Stimulated activated CD4-positive, alpha-beta T cell treated with anti-CD3 and anti-CD28 coated beads, TNF-alpha, amount 100 ng/mL, for 24 hours (primary cell): Measurements from ENCODE around the gene TMEM174.
A peak's percentile ranks its signal among the peaks of the same experiment; 100 is the strongest.

ENCODE experiments used
- DNase-seq, 3 experiments: peaks; one replicate each; pipeline ENCODE4 v3.0.0-alpha.2; 2020; ENCODE audit warnings: low read depth in 3 of 3

Gene TMEM174

DNA sequence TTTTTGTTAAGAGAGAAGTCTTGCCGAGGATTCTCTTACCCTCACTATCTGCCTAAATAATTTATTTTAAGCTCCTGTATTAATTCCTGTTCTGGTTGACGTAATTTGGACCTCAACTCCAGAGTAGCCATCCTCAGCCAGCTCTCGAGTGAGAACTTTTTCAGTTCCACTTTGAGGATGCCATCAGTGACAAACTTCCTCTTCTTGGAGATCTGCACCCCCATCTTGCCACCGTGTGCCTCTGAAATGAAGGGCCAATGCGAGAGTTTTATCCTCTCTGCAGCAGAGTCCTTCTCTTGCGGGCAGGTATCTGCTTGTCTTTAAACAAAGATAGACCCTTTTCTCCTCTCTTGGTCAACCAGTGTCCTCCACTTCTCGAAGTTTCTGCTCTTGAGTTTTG, 19.5 kb upstream of the TMEM174 start:
- no peak for DNase-seq

DNA sequence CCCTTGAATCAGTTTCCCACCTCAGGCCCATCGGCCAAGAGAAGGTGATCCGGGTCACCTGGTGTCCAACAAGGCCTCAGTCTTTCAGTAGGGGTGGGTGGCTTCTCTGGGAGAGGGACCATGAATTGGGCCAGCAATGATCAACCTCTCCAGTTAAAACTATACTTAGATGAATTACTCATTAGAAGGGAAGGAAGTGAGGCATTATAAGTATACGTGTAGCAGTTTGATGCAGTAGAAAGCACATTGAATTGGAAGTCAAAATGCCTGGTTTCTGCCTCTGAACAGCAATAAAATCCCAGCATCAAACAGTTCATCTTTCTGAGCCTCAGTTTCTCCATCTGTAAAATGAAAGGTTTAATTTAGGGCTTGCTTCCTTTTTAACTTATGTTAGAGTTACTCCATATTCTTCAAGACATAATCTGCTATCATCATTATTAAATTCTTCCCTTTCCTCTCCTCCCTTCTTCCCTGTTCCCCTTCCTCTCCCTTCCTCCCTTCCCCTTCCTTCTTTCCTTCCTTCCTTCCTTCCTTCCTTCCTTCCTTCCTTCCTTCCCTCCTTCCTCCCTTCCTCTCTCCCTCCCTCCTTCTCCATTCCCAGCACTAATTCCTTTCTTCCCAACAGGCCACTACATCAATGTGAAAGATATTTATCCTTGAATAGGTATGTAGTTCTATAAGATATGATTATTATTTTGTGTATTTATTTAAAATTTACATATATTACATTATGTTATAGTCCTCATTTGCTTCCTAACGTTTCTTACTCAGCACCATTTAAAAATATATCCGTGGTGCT, 18.6 kb upstream of the TMEM174 start:
- DNase-seq, result no peak

DNA sequence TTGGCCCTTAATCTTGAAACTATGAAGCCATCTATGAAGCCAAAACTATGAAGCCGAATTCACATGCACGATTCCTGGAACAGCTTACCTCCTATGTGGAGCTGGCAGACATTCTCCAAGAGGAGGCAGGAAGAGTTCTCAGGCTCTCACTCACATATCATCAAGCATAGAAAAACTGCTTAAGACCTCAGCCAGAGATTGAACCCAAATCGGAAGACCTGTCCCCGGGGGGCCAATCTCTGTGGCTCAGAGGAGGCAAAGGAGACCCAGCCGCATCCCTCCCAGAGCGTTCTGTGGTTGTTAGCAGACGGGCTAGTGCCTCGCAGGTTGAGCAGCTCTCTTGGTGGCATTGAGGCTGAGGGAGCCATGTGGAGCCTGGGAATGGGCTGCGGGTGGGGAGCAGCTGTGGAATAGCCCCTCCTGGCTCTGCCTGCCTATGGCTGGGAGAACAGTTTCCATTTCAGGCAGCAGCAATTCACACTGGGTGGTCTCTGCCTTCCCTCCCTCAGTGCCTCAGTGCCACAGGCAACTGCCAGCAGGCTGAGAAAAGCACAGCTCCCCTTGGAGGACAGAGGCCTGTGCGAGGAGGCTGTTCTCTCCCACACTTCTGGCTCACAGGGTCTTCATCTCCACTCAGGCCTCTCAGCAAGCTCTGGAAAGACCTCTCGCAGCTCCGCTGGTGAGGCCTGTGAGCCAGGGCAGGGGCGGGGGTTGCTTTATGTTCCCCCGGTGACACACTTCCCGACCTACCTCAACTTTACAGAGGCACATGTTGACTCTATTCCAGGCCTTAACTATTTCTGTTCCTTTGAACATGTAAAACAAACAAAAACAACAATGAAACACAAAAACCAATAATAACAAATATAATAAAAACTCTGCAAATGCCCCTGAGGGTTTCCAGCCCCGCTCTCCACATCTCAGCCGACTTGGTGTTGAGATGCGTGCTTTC, 17.4 kb upstream of the TMEM174 start:
- DNase-seq, result no peak

DNA sequence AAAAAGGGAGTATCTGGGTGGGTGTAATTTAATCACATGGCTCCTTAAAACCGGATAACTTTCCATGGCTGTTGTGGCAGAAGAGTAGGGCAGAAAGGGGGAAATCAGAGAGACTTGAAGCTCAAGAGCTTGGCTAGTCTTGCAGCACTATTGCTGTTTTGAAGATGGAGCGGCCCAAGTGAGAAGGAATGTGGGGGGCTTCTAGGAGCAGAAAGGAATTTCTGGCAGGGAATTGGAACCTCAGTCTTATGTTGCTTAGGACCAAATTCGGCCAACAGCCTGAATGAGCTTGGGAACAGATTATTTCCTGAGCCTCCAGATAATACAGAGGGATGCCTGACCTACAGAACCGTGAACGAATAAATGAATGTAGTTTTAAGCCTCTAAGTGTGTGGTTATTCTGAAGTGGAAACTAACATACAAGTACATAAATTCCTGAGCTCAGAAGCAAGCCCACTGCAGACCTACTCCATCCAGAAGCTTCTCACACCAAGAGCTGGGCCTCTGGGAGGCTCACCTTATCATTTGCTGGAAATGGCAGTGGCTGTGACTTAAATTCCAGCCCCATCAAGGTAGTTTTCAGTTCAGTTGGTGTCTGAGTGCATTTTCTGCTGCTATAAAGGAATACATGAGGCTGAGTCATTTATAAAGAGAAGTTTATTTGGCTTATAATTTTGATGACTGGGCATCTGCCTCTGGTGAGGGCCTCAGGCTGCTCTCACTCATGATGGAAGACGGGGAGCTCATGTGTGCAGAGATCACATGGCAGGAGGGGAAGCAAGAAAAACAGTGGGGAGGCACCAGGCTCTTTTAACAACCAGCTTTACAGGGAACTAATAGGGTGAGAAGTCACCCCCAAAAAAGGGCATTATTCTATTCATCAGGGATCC, 15.3 kb upstream of the TMEM174 start:
- DNase-seq, result no peak

DNA sequence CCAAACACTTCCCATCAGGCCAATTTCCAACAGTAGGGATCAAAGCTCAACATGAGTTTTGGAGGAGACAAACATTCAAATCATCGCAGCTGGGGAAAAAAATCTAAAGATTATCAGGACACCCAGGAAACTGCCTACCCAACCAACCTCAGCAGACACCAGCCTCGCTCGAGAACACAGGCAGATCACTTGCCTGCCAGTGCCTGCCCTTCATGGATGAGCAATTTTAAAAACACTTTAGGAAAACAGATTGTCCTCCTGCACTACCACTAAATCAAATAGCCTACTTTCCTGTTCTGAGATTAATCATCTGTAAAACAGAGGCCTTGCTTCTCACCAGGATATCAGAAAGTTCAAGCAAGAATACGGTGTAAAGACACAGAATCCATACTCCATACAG, 14.7 kb upstream of the TMEM174 start:
- DNase-seq, result no peak

DNA sequence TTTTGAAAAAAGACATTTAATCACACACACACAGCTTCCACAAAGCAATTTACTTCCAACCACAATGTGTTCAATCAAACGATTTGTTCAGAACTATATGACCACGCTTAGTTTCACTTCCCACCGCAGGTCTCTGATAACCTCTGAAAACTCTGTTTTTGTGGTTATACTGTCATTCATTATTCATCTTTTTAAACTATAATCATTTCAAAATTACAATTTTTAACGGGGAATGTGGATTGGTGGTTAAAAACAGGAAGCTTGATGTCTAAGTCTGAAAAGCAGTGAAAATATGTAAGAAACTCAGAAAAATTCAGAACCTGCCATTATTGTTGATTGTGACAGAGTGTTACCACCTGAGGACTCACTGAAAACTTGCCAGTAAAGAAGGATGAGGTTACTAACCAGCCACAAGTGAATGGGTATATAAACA, 12.7 kb upstream of the TMEM174 start:
- peak; percentile 52 to 68 (median 61) for DNase-seq

DNA sequence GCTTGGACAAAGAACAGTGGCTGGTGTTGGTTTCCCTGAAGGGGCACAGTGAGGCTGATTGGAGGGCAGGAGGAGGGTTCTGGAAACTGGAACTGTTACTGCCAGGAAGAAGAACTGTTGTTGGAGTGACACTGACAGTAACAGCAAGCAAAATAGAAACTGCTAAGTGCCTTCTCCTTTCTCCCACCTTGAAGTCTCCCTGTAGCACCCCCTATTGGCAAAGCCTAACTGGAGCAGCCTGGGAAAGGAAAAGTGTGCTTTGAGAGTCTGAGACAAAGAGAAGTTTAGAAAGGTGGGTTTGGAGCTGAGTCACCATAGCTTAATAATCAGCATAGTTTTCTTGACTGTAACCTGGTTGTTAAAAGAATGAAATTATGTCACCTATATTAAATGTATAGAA, 2.5 kb upstream of the TMEM174 start:
- DNase-seq, result peak in 1 of 3 experiments; percentile 4

DNA sequence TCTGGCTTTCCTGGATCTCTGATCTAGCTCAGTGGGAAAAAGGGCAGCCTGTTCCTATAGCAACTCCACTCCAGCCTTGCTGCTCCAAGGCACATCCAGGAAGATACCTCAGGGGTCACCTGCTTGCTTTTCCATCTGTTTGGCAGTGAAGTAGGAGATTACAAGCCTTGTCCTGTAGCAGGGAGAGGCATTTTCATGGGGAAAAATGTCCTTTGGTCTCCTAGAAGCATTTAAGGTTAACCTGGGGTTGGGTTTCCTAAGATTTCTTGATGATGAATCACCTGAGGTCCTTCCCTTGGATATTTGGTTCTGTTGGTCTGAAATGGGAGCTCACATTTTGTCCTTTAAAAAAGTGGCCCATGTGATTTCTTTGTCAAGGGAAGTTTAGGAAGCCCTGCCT, 1.5 kb upstream of the TMEM174 start:
- DNase-seq, result no peak

DNA sequence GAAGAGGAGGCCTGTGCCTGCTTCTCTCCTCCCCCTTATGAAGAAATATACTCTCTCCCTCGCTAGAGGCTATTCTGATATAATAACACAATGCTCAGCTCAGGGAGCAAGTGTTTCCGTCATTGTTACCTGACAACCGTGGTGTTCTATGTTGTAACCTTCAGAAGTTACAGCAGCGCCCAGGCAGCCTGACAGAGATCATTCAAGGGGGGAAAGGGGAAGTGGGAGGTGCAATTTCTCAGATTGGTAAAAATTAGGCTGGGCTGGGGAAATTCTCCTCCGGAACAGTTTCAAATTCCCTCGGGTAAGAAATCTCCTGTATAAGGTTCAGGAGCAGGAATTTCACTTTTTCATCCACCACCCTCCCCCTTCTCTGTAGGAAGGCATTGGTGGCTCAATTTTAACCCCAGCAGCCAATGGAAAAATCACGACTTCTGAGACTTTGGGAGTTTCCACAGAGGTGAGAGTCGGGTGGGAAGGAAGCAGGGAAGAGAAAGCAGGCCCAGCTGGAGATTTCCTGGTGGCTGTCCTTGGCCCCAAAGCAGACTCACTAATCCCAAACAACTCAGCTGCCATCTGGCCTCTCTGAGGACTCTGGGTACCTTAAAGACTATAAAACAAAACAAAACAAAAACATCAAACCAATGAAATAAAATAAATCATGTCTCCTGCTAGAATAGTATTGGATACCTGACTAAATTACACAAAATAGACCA, 1.3 kb downstream of the TMEM174 start:
- DNase-seq, result no peak

DNA sequence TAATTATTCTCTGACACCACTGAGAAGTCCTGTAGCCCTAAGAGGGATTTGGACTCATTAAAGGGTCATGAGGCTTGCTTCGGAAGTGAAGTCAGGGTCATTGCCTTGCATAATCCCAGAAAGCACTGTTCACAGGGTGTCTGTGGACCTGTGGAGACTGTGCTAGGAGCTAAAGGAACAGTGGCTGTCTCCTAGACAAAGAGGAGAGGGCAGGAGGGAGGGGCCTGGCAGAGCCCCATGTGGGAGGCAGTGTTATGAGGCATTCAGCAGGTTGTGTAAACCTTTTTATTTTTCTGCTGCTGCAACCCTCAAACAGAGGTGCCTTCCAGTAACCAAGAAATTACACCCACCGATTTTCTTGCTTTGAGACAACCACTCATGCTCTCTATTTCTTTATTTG, 3.3 kb downstream of the TMEM174 start:
- no peak for DNase-seq

DNA sequence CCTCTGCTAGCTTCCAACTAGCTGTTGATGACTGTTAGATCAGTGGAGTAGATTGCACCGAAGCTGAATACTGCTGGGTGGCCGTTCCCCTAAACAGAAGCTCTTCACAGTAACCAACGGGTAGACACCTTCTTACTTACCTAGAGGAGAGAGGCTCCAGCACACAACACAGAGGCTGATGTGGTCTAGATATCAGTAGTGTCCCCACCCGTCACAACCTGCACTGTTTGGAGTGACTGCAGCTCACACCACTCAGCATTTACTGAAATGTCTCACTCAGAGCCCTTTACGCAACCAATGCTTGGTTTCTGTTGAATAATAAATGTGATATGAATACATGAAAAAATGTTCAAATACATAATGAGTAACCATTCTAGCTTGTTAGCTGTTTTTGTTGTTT, 5.3 kb downstream of the TMEM174 start:
- no peak for DNase-seq

DNA sequence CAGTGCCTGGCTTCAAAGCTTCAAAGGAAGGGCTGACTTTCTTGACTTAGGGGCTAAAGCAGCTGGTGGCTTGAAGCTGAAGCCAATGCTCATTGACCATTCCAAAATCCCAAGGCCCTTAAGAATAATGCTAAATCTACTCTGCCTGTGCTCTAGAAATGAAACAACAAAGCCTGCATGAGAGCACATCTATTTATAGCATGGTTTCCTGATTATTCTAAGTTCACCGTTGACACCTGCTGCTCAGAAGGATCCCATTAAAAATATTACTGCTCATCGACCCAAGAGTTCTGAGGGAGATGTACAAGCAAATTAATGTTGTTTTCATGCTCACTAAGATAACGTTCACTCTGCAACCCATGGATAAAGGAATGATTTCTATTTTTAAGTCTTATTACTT, 6.7 kb downstream of the TMEM174 start:
- no peak for DNase-seq

DNA sequence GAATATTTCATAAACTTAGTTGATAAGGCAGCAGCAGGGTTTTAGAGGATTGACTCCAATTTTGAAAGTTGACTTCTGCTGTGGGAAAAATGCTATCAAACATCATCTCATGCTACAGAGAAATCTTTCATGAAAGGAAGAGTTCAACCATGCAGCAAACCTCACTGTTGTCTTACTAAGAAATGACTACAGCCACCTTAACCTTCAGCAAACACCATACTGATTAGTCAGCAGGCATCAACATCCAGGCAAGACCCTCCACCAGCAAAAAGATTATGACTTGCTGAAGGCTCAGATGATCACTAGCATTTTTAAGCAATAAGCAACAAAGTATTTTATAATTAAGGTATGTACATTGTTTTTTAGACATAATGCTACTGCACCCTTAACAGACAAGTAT, 7.6 kb downstream of the TMEM174 start:
- no peak for DNase-seq

DNA sequence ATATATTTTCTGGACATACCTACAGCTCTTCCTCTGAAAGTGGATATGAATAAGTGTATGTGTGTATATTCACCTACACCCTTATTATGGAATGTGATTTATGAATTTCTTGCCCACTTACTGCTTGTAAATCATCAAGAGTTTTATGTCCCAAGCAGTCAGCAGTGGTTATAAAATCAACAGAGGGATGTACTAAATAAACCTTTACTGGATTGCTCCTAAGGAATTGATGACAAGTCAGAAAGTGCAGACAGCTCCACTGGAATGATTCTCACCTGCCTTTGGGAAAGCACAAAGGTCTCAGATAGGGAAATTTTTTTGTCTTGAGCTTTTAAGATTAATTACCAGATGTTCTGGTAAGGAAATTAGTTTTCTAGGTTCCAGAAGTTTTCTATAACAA, 9.3 kb downstream of the TMEM174 start:
- DNase-seq, result no peak

DNA sequence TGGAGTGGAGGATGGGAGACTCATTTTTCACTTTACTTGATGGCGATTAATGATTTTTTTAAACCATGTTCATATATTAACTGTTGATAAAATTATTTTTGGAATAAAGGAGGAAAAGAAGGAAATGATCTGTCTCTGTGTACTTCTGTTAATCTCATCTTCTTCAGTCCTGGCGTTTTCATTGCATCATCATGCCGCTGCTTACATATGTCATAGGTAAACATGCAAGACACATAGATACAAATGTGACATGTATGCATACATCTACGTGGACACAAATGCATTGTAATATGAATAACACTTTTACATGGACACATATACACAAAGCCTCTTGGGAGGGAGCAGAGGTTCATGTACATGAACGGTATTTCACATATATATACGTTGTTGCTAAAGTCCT, 10.0 kb downstream of the TMEM174 start:
- no peak for DNase-seq

DNA sequence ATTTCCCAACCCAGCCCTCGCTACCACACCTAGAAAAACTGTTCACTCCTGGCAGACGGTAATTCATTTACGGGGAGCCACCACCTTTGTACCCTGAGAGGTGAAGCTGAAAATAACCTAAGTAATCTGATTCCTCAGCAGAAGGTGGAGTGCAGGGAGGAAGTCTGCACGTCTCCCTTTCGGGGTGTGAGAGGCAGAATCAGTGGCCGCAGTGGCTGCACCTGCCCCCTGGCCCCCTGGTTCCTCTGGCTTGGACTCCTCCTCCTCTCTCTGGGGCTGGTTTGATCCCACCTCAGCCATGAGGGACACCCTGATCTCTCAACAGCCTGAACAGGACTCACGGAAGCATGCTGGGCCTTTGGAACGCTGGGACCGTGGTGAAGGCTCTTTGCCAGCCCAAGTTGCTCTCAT, 10.5 kb downstream of the TMEM174 start:
- DNase-seq, result no peak

DNA sequence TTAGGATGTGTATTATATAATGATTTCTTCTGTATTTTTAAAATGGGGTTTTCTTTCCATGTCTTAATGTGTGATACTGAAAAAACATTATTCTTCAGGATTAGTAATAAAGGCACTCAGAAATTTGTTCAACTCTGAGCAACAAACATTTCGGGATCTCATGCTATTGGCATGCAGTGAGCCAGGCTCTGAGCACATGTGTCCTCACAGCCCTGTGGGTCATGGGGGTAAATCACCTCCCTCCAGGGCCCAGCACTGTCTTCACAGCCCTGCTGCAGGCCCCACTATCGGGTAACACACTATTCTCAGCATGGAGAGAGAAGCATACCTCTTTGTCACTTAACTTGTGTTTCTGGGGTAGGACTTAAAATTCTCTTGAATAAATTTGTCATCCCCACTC, 14.0 kb downstream of the TMEM174 start:
- no peak for DNase-seq

DNA sequence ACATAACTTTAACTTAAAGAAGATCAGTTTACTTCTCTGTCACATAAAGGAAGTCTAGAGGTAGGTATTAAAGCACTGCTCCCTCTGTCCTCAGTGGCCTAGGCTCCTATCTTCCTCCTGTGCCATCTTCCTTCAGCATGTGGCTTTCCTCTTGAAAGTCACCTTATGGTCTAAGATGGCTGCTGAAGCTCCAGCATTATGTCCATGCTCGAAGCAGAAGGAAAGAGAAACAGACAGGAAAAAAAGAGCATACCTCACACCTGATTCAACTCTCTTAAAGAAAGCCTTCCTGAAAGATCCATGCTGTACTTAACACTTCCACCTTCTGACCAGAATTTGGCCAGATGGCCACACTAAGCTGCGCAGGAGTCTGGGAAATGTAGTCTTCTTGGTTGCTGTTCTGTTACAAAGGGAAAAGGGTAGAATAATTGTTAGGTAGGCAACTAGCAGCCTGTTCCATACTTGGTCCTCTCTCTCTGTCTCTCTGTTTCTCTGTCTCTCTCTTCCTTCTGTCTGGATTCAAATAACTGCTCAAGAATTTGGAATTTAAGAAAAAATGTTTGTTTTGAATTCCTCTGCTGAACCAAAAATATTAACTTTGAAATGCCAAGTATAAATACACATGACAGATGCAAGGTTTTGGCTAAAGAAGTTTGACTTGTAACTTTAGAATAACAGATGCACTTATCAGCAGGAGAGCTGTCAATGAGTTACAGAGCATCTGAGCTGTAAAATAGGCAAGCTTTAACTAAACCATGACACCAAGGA, 16.0 kb downstream of the TMEM174 start:
- DNase-seq, result no peak

DNA sequence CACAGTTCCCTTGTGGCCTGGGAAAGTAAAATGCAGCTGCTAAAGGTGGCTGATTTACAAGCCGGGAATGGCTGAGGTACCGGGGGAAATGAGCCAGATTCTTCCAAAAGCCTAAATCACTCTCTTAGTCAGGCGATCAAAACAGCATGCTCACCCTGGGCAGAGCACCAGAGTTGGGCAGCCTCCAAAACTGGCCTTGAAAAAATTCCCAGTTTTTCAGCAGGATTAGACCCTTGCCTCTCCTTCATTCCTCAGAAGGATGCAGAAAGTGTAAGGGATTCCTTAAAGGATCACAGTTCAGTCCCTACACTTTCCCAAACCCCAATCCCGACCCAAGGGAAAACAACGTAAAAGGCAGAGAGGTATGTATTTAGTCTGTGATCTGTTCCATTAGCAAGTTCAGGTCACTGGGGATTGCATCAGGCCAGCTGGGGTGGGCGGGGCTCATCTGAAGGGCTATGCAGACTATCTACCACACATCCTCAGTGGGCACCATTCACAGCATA, 16.9 kb downstream of the TMEM174 start:
- DNase-seq, result no peak

DNA sequence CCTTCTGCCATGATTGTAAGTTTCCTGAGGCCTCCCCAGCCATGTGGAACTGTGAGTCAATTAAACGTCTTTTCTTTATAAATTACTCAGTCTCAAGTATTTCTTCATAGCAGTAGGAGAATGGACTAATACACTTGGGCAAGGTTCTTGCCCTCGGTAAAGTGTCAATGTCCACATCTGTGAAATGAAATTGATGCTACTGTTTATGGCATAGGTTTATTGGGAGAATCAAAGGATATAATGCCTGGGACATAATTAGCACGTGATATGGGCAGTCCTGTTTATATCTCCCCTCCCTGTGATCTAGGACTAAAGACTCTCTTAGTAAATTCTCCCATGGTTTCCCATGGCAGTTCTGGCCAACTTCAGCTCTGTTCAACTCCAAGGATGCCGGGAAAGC, 19.4 kb downstream of the TMEM174 start:
- no peak for DNase-seq
